Gastrocnemius medialis (tissue), 4 donors: ENCODE results near the gene HLCS.

Experiments
- CTCF ChIP-seq, 5 experiments: fragments of 450-650 bp in 3 of 5; fragments of 200-600 bp in 2 of 5; sonication (generic) in 2 of 5; IDR thresholded peaks in 4 of 5; conservative IDR thresholded peaks in 1 of 5; 1 replicate in 4 of 5; 2 replicates in 1 of 5; pipeline ENCODE4 v1.5.1; 2016 to 2019; ENCODE audit warnings: antibody characterized with exemption in 5 of 5, mild to moderate bottlenecking in 3 of 5, moderate library complexity in 3 of 5
- POLR2A ChIP-seq, 2 donors: fragments of 450-650 bp; IDR thresholded peaks; one replicate each; pipeline ENCODE4 v1.6.1; 2017; ENCODE audit warnings: antibody characterized with exemption in 2 of 2, mild to moderate bottlenecking in 2 of 2, moderate library complexity in 2 of 2

DNA sequence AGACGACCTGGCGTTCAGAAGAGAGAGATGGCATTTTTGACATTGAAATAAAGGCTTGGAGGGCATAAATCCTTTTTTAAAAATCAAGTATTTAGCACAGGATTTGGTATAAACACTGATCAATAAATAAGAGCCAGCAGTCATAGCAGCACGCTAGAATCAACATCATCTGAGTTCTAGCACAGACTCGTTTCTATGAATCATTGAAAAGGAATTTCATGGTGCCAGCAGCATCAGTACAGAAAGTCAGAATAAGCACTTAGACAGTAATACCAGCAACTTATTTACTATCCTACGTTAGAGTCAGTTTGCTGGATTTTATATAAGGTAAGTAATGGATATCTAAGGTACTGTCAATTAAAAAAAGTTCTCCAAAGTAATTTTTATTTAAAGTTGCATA is 119.3 kb downstream of the HLCS start:
- TF ChIP-seq CTCF (IDR thresholded peaks at IDR 0.05 in 4 of 5, conservative IDR thresholded peaks at IDR 0.05 in 1 of 5), result no peak
- TF ChIP-seq POLR2A (IDR thresholded peaks at IDR 0.05), result no peak
